ENCODE data around the gene MED10. TPM values are rescaled to one million over a fixed set of nuclear protein-coding genes. Genes with fewer than 3 reads are reported as not detected.

MED10 gene
- total RNA-seq, 2 experiments from 2014 or later: 57.1 to 59.1 TPM

DNA sequence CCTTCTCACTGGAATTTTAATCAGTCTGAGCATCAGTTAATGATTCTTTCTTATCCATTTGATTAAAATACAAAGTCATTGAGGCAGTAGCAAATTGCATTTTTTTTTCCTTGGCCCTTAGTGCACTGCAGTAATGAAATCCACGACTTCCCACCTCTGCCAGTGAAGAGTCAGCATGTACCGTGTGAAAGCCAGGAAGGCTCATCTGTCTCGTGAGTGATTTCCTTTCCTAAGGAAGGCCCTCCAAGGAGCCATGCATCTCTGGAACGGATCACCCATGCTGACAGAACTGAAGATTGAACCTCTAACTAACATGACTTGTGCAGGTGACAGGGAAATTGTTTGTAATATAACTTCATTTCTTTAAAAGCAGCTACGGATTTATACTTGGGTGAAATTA lies 51.6 kb downstream of the MED10 start:
- H3K9me3 Mint-ChIP-seq: peaks cover 17% of the 10 kb centered on the region
- no peak for DNase-seq
- H3K27me3 Mint-ChIP-seq: no peaks in the 10 kb centered on the region
- peaks cover 20% of the 10 kb centered on the region for H3K36me3 Mint-ChIP-seq
- H3K4me3 Mint-ChIP-seq: no peak overlapping the region
- no peak overlapping the region for H3K27ac Mint-ChIP-seq
- H3K4me1 Mint-ChIP-seq: no peaks in the 10 kb centered on the region

GRCh38 chr5:6322163-6322713 lies 56.1 kb downstream of the MED10 start:
- Mint-ChIP-seq H3K27me3 (no peaks in the 10 kb centered on the region), H3K9me3 (peaks cover 5% of the 10 kb centered on the region), H3K4me3 (no peak overlapping the region), H3K27ac (no peak overlapping the region), H3K36me3 (peaks cover 5% of the 10 kb centered on the region), H3K4me1 (no peaks in the 10 kb centered on the region)
- DNase-seq: no peak

Other genes with a start within 250 kb of the MED10 start
- gene UBE2QL1, start 70.3 kb upstream of the MED10 start, total RNA-seq: not detected